HCEC 1CT (cell line): ENCODE results near the gene OSTC.
A peak's percentile ranks its signal among the peaks of the same experiment; 100 is the strongest.

Experiments
- DNase-seq: peaks from one replicate; pipeline ENCODE4 v3.0.0-alpha.2; 2017

Gene OSTC

GRCh38 chr4:108650212-108651013 is at the start of gene OSTC:
OSTC (plus strand) TSS chr4:108650599; CDS start chr4:108650656, 57 bp downstream.
- DNase-seq, result peak; percentile 89

GRCh38 chr4:108601106-108601505 is 49.3 kb upstream of the OSTC start:
- DNase-seq, result no peak

GRCh38 chr4:108601532-108601931 is 48.9 kb upstream of the OSTC start:
- DNase-seq, result no peak

GRCh38 chr4:108602163-108602562 is 48.2 kb upstream of the OSTC start:
- no peak for DNase-seq

- no peak for DNase-seq
Measured at GRCh38 chr4:108607079-108607815, 43.2 kb upstream of the OSTC start.

GRCh38 chr4:108611365-108611764 is 39.0 kb upstream of the OSTC start:
- peak; percentile 19 for DNase-seq

- DNase-seq, result no peak
Measured at GRCh38 chr4:108612365-108612764, 38.0 kb upstream of the OSTC start.

- no peak for DNase-seq
Measured at GRCh38 chr4:108619372-108620100, 30.9 kb upstream of the OSTC start.

GRCh38 chr4:108620101-108620932 is 30.1 kb upstream of the OSTC start, which contains the start of gene RPL34:
RPL34 (plus strand) TSS chr4:108620576; CDS start chr4:108621960, 1,384 bp downstream.
- DNase-seq, result peak; percentile 92

GRCh38 chr4:108620933-108621905 is 29.2 kb upstream of the OSTC start:
- no peak for DNase-seq

GRCh38 chr4:108622022-108622421 is 28.4 kb upstream of the OSTC start:
- DNase-seq, result no peak

GRCh38 chr4:108622828-108623227 is 27.6 kb upstream of the OSTC start:
- DNase-seq, result no peak

GRCh38 chr4:108624263-108625056 is 25.9 kb upstream of the OSTC start:
- DNase-seq, result no peak

GRCh38 chr4:108626056-108626455 is 24.3 kb upstream of the OSTC start:
- no peak for DNase-seq

GRCh38 chr4:108628411-108628810 is 22.0 kb upstream of the OSTC start:
- no peak for DNase-seq

GRCh38 chr4:108635070-108635655 is 15.2 kb upstream of the OSTC start:
- DNase-seq, result no peak

GRCh38 chr4:108636246-108636645 is 14.2 kb upstream of the OSTC start:
- DNase-seq, result no peak

GRCh38 chr4:108637856-108638255 is 12.5 kb upstream of the OSTC start:
- DNase-seq, result no peak

- peak; percentile 35 for DNase-seq
Measured at GRCh38 chr4:108644237-108644636, 6.2 kb upstream of the OSTC start.

- DNase-seq, result no peak
Measured at GRCh38 chr4:108646706-108647105, 3.7 kb upstream of the OSTC start.
